Loucy (cell line): ENCODE data around the gene ZNF608.

Source experiments
- CTCF ChIP-seq: fragments of 200-600 bp; sonication (generic); conservative IDR thresholded peaks from 2 replicates; pipeline ENCODE4 v1.5.1; 2014; ENCODE audit warnings: mild to moderate bottlenecking, antibody characterized with exemption, low read length
- EZH2phosphoT487 ChIP-seq: fragments of 200-600 bp; IDR thresholded peaks from 2 replicates; pipeline ENCODE4 v1.6.1; 2018; ENCODE audit warnings: antibody characterized with exemption, mild to moderate bottlenecking, moderate library complexity, borderline replicate concordance

DNA sequence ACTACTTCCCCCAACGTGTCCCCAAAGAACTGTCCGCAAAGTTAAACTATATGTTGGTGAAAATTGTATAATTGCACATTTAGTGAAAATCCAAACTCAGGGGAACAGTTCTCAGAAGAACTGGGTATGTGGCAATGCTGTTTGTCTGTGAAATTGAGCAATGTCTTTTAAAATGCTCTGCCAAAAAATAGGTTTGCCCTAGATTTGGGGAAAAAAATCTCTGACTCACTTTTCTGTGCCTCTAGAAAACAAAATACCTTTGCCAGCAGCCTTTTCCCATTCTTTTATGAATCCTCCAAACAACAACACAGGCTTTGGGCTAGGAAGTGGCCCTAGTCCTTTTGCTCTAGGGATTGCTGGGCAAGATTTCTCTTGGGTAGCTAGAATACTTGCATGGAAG is 37.4 kb upstream of the ZNF608 start:
- TF ChIP-seq CTCF: no peak
- no peak for TF ChIP-seq EZH2phosphoT487
